Endodermal cell (in vitro differentiated cells): ENCODE results near the gene SMIM1. TPM values are rescaled to one million over a fixed set of nuclear protein-coding genes. Genes with fewer than 3 reads are reported as not detected.
A peak's percentile ranks its signal among the peaks of the same experiment; 100 is the strongest.

Source experiments
- DNase-seq: peaks from one replicate; pipeline ENCODE4 v3.0.0-alpha.2; 2017
- H3K27ac ChIP-seq: 2 replicates; pipeline ENCODE4 v1.5.1; 2013; ENCODE audit warnings: mild to moderate bottlenecking, low read depth, low read length, moderate library complexity
- H3K27me3 ChIP-seq: 2 replicates; pipeline ENCODE4 v1.6.1; 2013; ENCODE audit warnings: mild to moderate bottlenecking, low read length, moderate library complexity; ENCODE audit not compliant: insufficient read depth, control insufficient read depth, poor library complexity, severe bottlenecking
- H3K36me3 ChIP-seq: 2 replicates; pipeline ENCODE4 v1.7.0; 2013; ENCODE audit warnings: mild to moderate bottlenecking, low read length, moderate library complexity; ENCODE audit not compliant: control insufficient read depth, insufficient read depth
- H3K4me1 ChIP-seq: one replicate; pipeline ENCODE4 v1.7.0; 2013; ENCODE audit warnings: low read length; ENCODE audit not compliant: control insufficient read depth, insufficient read depth
- H3K4me3 ChIP-seq: 2 replicates; pipeline ENCODE4 v1.5.1; 2013; ENCODE audit warnings: mild to moderate bottlenecking, low read length, moderate library complexity
- H3K9ac ChIP-seq: 2 replicates; pipeline ENCODE4 v1.6.1; 2013; ENCODE audit warnings: mild to moderate bottlenecking, low read length, moderate library complexity; ENCODE audit not compliant: poor library complexity, severe bottlenecking; ENCODE audit errors: extremely low read depth
- H3K9me3 ChIP-seq: 2 replicates; pipeline ENCODE4 v1.6.1; 2013; ENCODE audit warnings: mild to moderate bottlenecking, low read length, moderate library complexity; ENCODE audit not compliant: control insufficient read depth
- H3K27ac Mint-ChIP-seq: 2 replicates; pipeline ENCODE4 v1.8.0; 2020; ENCODE audit warnings: mixed read lengths
- H3K27me3 Mint-ChIP-seq: 2 replicates; pipeline ENCODE4 v1.8.0; 2021; ENCODE audit warnings: mild to moderate bottlenecking, mixed read lengths; ENCODE audit not compliant: insufficient read depth
- H3K36me3 Mint-ChIP-seq: 2 replicates; pipeline ENCODE4 v1.8.0; 2020; ENCODE audit warnings: low read depth, mixed read lengths
- H3K4me1 Mint-ChIP-seq: 2 replicates; pipeline ENCODE4 v1.8.0; 2020; ENCODE audit warnings: mixed read lengths
- H3K4me3 Mint-ChIP-seq: 2 replicates; pipeline ENCODE4 v1.8.0; 2020; ENCODE audit warnings: mild to moderate bottlenecking, moderate library complexity, mixed read lengths
- H3K9me3 Mint-ChIP-seq: 2 replicates; pipeline ENCODE4 v1.8.0; 2020; ENCODE audit warnings: mild to moderate bottlenecking, mixed read lengths
- WGBS, 2 experiments: methylation state at CpG; one replicate each; pipeline versions ENCODE4 v1.1.5 to v1.1.7; 2013; ENCODE audit warnings: missing lambda C conversion rate in 2 of 2, mixed read lengths in 1 of 2; ENCODE audit not compliant: insufficient coverage in 1 of 2, insufficient read length in 1 of 2; 5-methylcytosine and 5-hydroxymethylcytosine counted together
- total RNA-seq, 2 donors: library from RNA; stranded (reverse); fragmentation: NEBNext Ultra II Directional in 1 of 2; extraction: Animal tissue kit (Norgen Biotek cat#: 25700) in 1 of 2; gene quantifications; 2 replicates in 1 of 2; 3 replicates in 1 of 2; pipeline ENCODE4 v1.2.1, GENCODE V29; 2021
- TF ChIP-seq, protein P1 (sequence below): fragments of 200-600 bp; sonication (generic); conservative IDR thresholded peaks from 2 replicates; pipeline ENCODE4 v1.5.0; 2021; ENCODE audit warnings: antibody characterized with exemption, mild to moderate bottlenecking

SMIM1 gene
- total RNA-seq, 2 donors from 2014 or later = 11.1 to 15.0 TPM

DNA sequence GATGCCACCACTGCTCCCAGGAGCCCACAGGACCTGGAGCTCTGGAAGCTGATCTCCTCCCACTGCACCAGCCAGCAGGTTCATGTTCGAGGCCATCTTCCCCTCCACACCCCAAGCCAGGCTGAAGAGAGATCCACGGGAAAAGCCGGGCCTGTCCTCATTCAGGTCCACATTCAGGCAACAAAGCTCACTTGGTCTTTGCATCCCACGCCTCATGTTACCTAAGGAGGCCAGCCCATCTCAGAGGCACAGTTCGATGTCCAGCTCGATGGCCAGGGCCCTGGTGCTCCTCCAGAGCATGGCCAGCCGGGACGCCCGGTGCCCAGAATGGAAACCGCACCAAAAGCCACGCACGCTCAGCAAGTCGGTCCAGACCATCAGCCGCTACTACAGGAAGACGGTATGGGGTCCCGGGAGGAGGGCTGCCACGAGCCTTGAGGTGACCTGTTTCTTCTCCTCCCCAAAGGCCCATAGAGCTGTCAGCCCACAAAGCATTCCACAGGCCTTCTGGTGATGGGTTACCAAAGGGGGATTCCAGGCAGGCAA lies 20.1 kb upstream of the SMIM1 start, which contains the start of gene CCDC27:
CCDC27 (plus strand) TSS at position 51 of the 546 bp plus-strand sequence; CDS start at position 83, 32 bp downstream.
- H3K27ac Mint-ChIP-seq = no peak within 1 kb of the TSS
- no peaks in the 10 kb centered on the region for H3K4me1 Mint-ChIP-seq
- DNase-seq = peak; percentile 35
- Histone ChIP-seq H3K27me3 (peaks cover 13% of the 10 kb centered on the region), H3K4me3 (no peak within 1 kb of the TSS), H3K9ac (no peak within 1 kb of the TSS), H3K36me3 (no peaks in the 10 kb centered on the region), H3K9me3 (no peaks in the 10 kb centered on the region), H3K4me1 (no peaks in the 10 kb centered on the region), H3K27ac (no peak within 1 kb of the TSS)
- H3K9me3 Mint-ChIP-seq = no peaks in the 10 kb centered on the region
- H3K27me3 Mint-ChIP-seq = peaks cover 38% of the 10 kb centered on the region
- TF ChIP-seq, protein P1, sequence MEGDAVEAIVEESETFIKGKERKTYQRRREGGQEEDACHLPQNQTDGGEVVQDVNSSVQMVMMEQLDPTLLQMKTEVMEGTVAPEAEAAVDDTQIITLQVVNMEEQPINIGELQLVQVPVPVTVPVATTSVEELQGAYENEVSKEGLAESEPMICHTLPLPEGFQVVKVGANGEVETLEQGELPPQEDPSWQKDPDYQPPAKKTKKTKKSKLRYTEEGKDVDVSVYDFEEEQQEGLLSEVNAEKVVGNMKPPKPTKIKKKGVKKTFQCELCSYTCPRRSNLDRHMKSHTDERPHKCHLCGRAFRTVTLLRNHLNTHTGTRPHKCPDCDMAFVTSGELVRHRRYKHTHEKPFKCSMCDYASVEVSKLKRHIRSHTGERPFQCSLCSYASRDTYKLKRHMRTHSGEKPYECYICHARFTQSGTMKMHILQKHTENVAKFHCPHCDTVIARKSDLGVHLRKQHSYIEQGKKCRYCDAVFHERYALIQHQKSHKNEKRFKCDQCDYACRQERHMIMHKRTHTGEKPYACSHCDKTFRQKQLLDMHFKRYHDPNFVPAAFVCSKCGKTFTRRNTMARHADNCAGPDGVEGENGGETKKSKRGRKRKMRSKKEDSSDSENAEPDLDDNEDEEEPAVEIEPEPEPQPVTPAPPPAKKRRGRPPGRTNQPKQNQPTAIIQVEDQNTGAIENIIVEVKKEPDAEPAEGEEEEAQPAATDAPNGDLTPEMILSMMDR = no peak
- H3K4me3 Mint-ChIP-seq = no peak within 1 kb of the TSS
- H3K36me3 Mint-ChIP-seq = no peaks in the 10 kb centered on the region
- 91 to 94% methylated on average over 13 to 17 of the region's 17 CpGs for WGBS, 2 experiments

- no peak overlapping the region for H3K4me3 Mint-ChIP-seq
- Histone ChIP-seq H3K9me3 (no peaks in the 10 kb centered on the region), H3K4me1 (no peaks in the 10 kb centered on the region), H3K27ac (no peak overlapping the region), H3K27me3 (peaks cover 12% of the 10 kb centered on the region), H3K36me3 (no peaks in the 10 kb centered on the region), H3K9ac (no peak overlapping the region), H3K4me3 (no peak overlapping the region)
- WGBS, 2 experiments = 80 to 90% methylated on average over 10 to 20 of the region's 20 CpGs
- no peaks in the 10 kb centered on the region for H3K36me3 Mint-ChIP-seq
- no peaks in the 10 kb centered on the region for H3K9me3 Mint-ChIP-seq
- no peak overlapping the region for H3K27ac Mint-ChIP-seq
- TF ChIP-seq, protein P1 = no peak
- H3K27me3 Mint-ChIP-seq = peaks cover 41% of the 10 kb centered on the region
- no peaks in the 10 kb centered on the region for H3K4me1 Mint-ChIP-seq
- DNase-seq = peak; percentile 35
Measured at GRCh38 chr1:3753656-3754454, 18.7 kb upstream of the SMIM1 start.

- no peak overlapping the region for H3K4me3 ChIP-seq
- no peak overlapping the region for H3K27ac ChIP-seq
- H3K27me3 ChIP-seq = peaks cover 19% of the 10 kb centered on the region
- 90 to 93% methylated on average over 15 to 21 of the region's 21 CpGs for WGBS, 2 experiments
- no peaks in the 10 kb centered on the region for H3K9me3 ChIP-seq
- Mint-ChIP-seq H3K4me3 (no peak overlapping the region), H3K27ac (no peak overlapping the region), H3K36me3 (no peaks in the 10 kb centered on the region), H3K9me3 (peaks cover 11% of the 10 kb centered on the region), H3K4me1 (no peaks in the 10 kb centered on the region), H3K27me3 (peaks cover 44% of the 10 kb centered on the region)
- H3K9ac ChIP-seq = no peak overlapping the region
- no peak for DNase-seq
- no peaks in the 10 kb centered on the region for H3K36me3 ChIP-seq
- H3K4me1 ChIP-seq = no peaks in the 10 kb centered on the region
- TF ChIP-seq, protein P1 = no peak
Measured at GRCh38 chr1:3756394-3756793, 16.2 kb upstream of the SMIM1 start.
